SK-N-SH treated with all-trans-retinoic acid at 6 μM for 48 hours (cell line): ENCODE measurements around the gene GET4.

ENCODE experiments used
- ATAC-seq: fragments of 200-7000 bp; cut with Tn5 transposase; 3 replicates; pipeline ENCODE4 v1.9.1; 2020; ENCODE audit warnings: mild to moderate bottlenecking, moderate library complexity
- ARNTL ChIP-seq: fragments of 450-650 bp; formaldehyde crosslinking; IDR thresholded peaks from 2 replicates; pipeline ENCODE4 v1.5.0; 2020; ENCODE audit warnings: low read depth, mild to moderate bottlenecking, moderate library complexity, borderline replicate concordance
- BACH2 ChIP-seq: fragments of 250-450 bp; sonication (Bioruptor Pico); IDR thresholded peaks from 2 replicates; pipeline ENCODE4 v1.9.0; 2021; ENCODE audit warnings: mild to moderate bottlenecking, borderline replicate concordance
- CREB5 ChIP-seq: fragments of 250-450 bp; sonication (Bioruptor Pico); IDR thresholded peaks from 2 replicates; pipeline ENCODE4 v1.5.1; 2020; ENCODE audit warnings: low read depth, mild to moderate bottlenecking, moderate library complexity
- CSDC2 ChIP-seq: fragments of 250-450 bp; sonication (Bioruptor Pico); IDR thresholded peaks from 2 replicates; pipeline ENCODE4 v1.5.0; 2020; ENCODE audit warnings: mild to moderate bottlenecking, moderate library complexity
- ESRRG ChIP-seq: fragments of 250-450 bp; sonication (Bioruptor Pico); IDR thresholded peaks from 2 replicates; pipeline ENCODE4 v1.6.1; 2021; ENCODE audit warnings: mild to moderate bottlenecking
- GLIS3 ChIP-seq: fragments of 250-450 bp; sonication (Bioruptor Pico); IDR thresholded peaks from 2 replicates; pipeline ENCODE4 v1.5.0; 2020; ENCODE audit warnings: mild to moderate bottlenecking, moderate library complexity
- ISL1 ChIP-seq: fragments of 250-450 bp; sonication (Bioruptor Pico); IDR thresholded peaks from 2 replicates; pipeline ENCODE4 v2.1.2; 2022; ENCODE audit warnings: mild to moderate bottlenecking, moderate library complexity
- OSR1 ChIP-seq: fragments of 250-450 bp; sonication (Bioruptor Pico); IDR thresholded peaks from 2 replicates; pipeline ENCODE4 v1.8.0; 2022; ENCODE audit warnings: moderate library complexity, mild to moderate bottlenecking, inconsistent platforms
- PATZ1 ChIP-seq: fragments of 250-450 bp; sonication (Bioruptor Pico); IDR thresholded peaks from 2 replicates; pipeline ENCODE4 v1.8.0; 2020; ENCODE audit warnings: mild to moderate bottlenecking, moderate library complexity, borderline replicate concordance
- POU6F1 ChIP-seq: fragments of 250-450 bp; sonication (Bioruptor Pico); IDR thresholded peaks from 2 replicates; pipeline ENCODE4 v1.8.0; 2021; ENCODE audit warnings: low read depth, mild to moderate bottlenecking, moderate library complexity, borderline replicate concordance
- RARB ChIP-seq: fragments of 250-450 bp; sonication (Bioruptor Pico); IDR thresholded peaks from 2 replicates; pipeline ENCODE4 v1.8.0; 2021; ENCODE audit warnings: mild to moderate bottlenecking, moderate library complexity
- SNAI2 ChIP-seq: fragments of 250-450 bp; sonication (Bioruptor Pico); IDR thresholded peaks from 2 replicates; pipeline ENCODE4 v1.5.0; 2020; ENCODE audit warnings: mild to moderate bottlenecking, moderate library complexity
- TCF4 ChIP-seq: fragments of 250-450 bp; sonication (Bioruptor Pico); IDR thresholded peaks from 2 replicates; pipeline ENCODE4 v1.8.0; 2021; ENCODE audit warnings: mild to moderate bottlenecking, moderate library complexity, borderline replicate concordance
- TSHZ2 ChIP-seq: fragments of 250-450 bp; sonication (Bioruptor Pico); IDR thresholded peaks from 2 replicates; pipeline ENCODE4 v1.5.0; 2020; ENCODE audit warnings: mild to moderate bottlenecking, moderate library complexity
- ZNF565 ChIP-seq: fragments of 450-650 bp; formaldehyde crosslinking; conservative IDR thresholded peaks from 2 replicates; pipeline ENCODE4 v1.5.0; 2020; ENCODE audit warnings: low read depth, mild to moderate bottlenecking, moderate library complexity
- ZNF70 ChIP-seq: fragments of 450-650 bp; formaldehyde crosslinking; IDR thresholded peaks from 2 replicates; pipeline ENCODE4 v1.5.0; 2020; ENCODE audit warnings: mild to moderate bottlenecking, moderate library complexity
- ZNF8 ChIP-seq: fragments of 450-650 bp; formaldehyde crosslinking; IDR thresholded peaks from 2 replicates; pipeline ENCODE4 v1.5.0; 2020; ENCODE audit warnings: mild to moderate bottlenecking, moderate library complexity

The GET4 gene

GRCh38 chr7:892648-893593 lies 16.6 kb downstream of the GET4 start (continued):
- TF ChIP-seq CREB5: no peak
- no peak for TF ChIP-seq BACH2
- no peak for TF ChIP-seq TSHZ2
- no peak for TF ChIP-seq SNAI2 (CRISPR knock-in tag)
- no peak for TF ChIP-seq TCF4 (CRISPR knock-in tag)

GRCh38 chr7:893686-894085 lies 17.3 kb downstream of the GET4 start:
- TF ChIP-seq GLIS3 (CRISPR knock-in tag) (no peak), CREB5 (no peak), POU6F1 (CRISPR knock-in tag) (no peak), SNAI2 (CRISPR knock-in tag) (no peak), ARNTL (CRISPR knock-in tag) (no peak), ZNF565 (CRISPR knock-in tag) (no peak), ISL1 (no peak), OSR1 (CRISPR knock-in tag) (no peak), ESRRG (CRISPR knock-in tag) (no peak), RARB (CRISPR knock-in tag) (no peak)
- TF ChIP-seq, all 23 proteins: peak for 0
- no peak for ATAC-seq

- ATAC-seq: no peak
- TF ChIP-seq ZNF8 (CRISPR knock-in tag): no peak
- TF ChIP-seq CSDC2 (CRISPR knock-in tag): no peak
- TF ChIP-seq ZNF565 (CRISPR knock-in tag): no peak
- TF ChIP-seq PATZ1: no peak
- TF ChIP-seq BACH2: no peak
- no peak for TF ChIP-seq TCF4 (CRISPR knock-in tag)
- no peak for TF ChIP-seq OSR1 (CRISPR knock-in tag)
- no peak for TF ChIP-seq GLIS3 (CRISPR knock-in tag)
- TF ChIP-seq ZNF70 (CRISPR knock-in tag): no peak
- TF ChIP-seq TSHZ2: no peak
- no peak for TF ChIP-seq CREB5
Measured at GRCh38 chr7:894164-894867, 18.0 kb downstream of the GET4 start.
